ENCODE data around the gene ACTR1A. TPM values are rescaled to one million over a fixed set of nuclear protein-coding genes. Genes with fewer than 3 reads are reported as not detected.

ACTR1A gene
- polyA plus RNA-seq, 1 experiment, result 216 TPM

DNA sequence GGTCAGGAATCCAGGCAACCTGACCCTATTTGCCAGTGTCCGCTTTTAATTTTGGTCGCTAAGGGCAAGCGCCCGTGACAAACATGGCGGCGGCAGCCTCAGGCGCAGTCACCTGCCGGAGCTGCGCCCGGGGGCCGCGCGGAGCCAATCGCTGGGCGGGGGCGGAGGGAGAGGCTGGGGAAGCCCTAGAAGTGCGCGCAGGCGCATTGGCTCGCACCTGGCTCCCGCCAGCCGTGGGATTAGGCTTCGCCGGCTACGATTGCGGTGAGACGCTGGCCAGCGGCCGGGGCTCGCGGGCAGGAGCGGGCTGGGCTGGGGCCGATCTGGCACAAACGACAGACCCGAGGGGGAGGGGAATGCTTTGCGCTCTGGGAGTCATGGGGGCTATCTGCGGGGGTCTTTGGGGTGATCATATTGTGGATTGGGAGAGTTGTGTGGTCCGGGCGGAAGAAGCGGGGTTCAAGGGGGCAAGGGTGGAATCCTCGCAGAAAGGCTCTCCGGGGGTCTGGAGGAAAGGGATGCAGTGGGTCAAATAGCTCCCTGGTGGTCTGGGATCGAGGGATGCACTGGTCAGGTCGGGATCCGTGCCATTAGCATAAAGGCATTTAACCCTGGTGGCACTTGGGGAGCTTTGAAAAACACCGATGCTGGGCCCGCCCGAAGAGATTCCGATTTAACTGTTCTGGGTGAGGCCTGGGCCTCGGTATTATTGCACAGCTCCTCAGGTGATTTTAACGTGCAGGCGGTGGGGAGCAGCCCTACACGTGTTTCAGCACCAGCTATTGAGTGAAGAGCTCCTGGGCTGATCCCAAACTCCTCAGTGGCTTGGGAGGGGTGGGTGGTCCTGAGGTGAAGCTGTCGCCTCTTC lies 41.1 kb downstream of the ACTR1A start:
- ChIA-PET POLR2A (no interaction called here), CTCF (interaction anchor here (1.0 to 5.7 kb wide), 6 partner anchors 9 to 122 kb away, joined by 3 to 33 read pairs (median 4); partner anchors contain the start of gene C10orf95)
- no peak for DNase-seq (ENCODE audit: low read depth)
- no peaks in the 10 kb centered on the region for H3K36me3 ChIP-seq (ENCODE audit: control insufficient read depth, insufficient read depth, low read length)
- no peaks in the 10 kb centered on the region; the same call in 1 of the 2 replicates for H3K27me3 ChIP-seq (ENCODE audit: control insufficient read depth, insufficient read depth, low read length)
- H3K4me3 ChIP-seq (ENCODE audit: low read depth, low read length), result peak overlapping the region; percentile 55
- TF ChIP-seq, protein P1, sequence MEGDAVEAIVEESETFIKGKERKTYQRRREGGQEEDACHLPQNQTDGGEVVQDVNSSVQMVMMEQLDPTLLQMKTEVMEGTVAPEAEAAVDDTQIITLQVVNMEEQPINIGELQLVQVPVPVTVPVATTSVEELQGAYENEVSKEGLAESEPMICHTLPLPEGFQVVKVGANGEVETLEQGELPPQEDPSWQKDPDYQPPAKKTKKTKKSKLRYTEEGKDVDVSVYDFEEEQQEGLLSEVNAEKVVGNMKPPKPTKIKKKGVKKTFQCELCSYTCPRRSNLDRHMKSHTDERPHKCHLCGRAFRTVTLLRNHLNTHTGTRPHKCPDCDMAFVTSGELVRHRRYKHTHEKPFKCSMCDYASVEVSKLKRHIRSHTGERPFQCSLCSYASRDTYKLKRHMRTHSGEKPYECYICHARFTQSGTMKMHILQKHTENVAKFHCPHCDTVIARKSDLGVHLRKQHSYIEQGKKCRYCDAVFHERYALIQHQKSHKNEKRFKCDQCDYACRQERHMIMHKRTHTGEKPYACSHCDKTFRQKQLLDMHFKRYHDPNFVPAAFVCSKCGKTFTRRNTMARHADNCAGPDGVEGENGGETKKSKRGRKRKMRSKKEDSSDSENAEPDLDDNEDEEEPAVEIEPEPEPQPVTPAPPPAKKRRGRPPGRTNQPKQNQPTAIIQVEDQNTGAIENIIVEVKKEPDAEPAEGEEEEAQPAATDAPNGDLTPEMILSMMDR (IDR thresholded peaks at IDR 0.05; ENCODE audit: insufficient read depth, low read depth, low read length), result no peak

DNA sequence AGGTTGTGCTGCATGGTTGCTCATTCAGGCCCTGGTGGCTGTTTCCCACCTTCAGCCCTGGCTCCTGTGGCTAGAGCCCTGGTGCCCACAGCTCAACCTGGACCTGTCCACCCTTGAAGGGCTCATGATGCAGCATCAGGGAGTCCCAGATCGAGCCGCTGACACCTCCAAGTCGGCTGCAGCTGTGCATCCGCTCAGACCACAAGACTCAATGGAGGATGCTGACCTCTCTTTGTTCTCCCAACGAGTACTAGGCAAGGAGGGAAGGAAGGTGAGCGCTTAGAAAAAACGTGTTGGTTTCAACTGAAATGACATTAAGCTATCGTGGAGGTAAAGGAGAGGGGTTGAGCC lies 41.7 kb downstream of the ACTR1A start:
- no peaks in the 10 kb centered on the region; the same call in 1 of the 2 replicates for H3K27me3 ChIP-seq (ENCODE audit: control insufficient read depth, insufficient read depth, low read length)
- ChIA-PET CTCF (interaction anchor here (1.2 to 5.7 kb wide), 3 partner anchors 9 to 18 kb away, joined by 3 to 33 read pairs (median 7); partner anchors contain the start of gene C10orf95), POLR2A (no interaction called here)
- no peak for DNase-seq (ENCODE audit: low read depth)
- peak overlapping the region; percentile 55 for H3K4me3 ChIP-seq (ENCODE audit: low read depth, low read length)
- no peaks in the 10 kb centered on the region for H3K36me3 ChIP-seq (ENCODE audit: control insufficient read depth, insufficient read depth, low read length)
- TF ChIP-seq, protein P1 (IDR thresholded peaks at IDR 0.05; ENCODE audit: insufficient read depth, low read depth, low read length), result no peak

DNA sequence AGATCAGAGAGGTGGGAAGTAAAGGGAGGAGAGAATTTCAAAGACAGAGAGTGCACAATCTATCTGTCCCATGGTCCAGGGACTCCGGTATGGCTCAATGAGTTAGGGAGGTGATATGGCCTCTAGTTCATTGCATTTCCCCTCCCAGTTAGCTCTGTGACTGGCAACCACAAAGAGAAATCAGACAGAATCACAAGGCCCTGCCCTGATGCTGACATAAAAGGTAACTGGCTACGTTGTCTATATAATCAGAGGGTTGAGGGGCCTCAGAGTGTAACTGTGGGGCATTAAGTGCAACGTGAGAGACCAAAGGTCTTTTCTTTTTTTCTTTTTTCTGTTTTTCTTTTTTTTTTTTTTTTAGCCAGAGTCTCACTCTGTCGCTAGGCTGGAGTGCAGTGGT lies 43.9 kb downstream of the ACTR1A start:
- POLR2A ChIA-PET, result no interaction called here
- Histone ChIP-seq H3K36me3 (ENCODE audit: control insufficient read depth, insufficient read depth, low read length) (no peaks in the 10 kb centered on the region), H3K4me3 (ENCODE audit: low read depth, low read length) (no peak overlapping the region), H3K27me3 (ENCODE audit: control insufficient read depth, insufficient read depth, low read length) (no peaks in the 10 kb centered on the region; the same call in 1 of the 2 replicates)
- CTCF ChIA-PET, result interaction anchor here (5.7 kb wide), 1 partner anchor 20 kb away, joined by 33 read pairs; no protein-coding TSS in a partner anchor
- DNase-seq (ENCODE audit: low read depth), result no peak
- TF ChIP-seq, protein P1 (IDR thresholded peaks at IDR 0.05; ENCODE audit: insufficient read depth, low read depth, low read length), result no peak

DNA sequence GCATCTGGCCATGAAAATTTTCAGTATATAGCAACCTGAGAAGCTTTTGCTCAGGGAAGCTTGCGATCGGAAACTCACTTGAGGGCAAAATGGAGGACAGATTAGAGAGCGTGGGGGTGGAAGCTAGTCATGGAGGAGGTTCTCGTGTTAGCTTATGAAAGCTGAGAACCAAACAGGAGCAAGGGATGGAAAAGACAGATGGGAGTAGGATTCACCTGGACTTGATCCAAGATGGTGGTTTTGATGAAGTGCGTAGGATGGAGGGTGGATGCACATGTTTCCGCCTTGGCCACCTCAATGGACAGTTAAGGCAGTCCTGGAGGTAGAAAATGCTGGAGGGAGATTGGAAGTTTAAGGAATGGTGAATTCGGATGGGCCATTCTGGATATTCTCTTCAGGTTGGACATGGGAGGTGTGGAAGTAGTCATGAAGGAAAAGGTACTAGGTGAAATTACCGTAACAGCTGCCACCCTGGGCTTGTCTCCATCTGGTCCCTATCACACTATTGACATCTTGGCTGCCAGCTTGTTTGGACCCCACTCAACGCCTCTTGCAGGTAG lies 44.8 kb downstream of the ACTR1A start:
- CTCF ChIA-PET, result interaction anchor here (0.6 kb wide), 1 partner anchor 21 kb away, joined by 3 read pairs; no protein-coding TSS in a partner anchor

More for the DNA sequence above, 44.8 kb downstream of the ACTR1A start:
- TF ChIP-seq, protein P1 (IDR thresholded peaks at IDR 0.05; ENCODE audit: insufficient read depth, low read depth, low read length), result no peak
- Histone ChIP-seq H3K27me3 (ENCODE audit: control insufficient read depth, insufficient read depth, low read length) (no peaks in the 10 kb centered on the region), H3K4me3 (ENCODE audit: low read depth, low read length) (no peak overlapping the region), H3K36me3 (ENCODE audit: control insufficient read depth, insufficient read depth, low read length) (no peaks in the 10 kb centered on the region)
- POLR2A ChIA-PET, result no interaction called here
- DNase-seq (ENCODE audit: low read depth), result no peak
